Activated T-cell treated with anti-CD3 and anti-CD28 coated beads, Interleukin-2, amount 50 U/mL, for 4 hours (primary cell): ENCODE results near the gene LIMCH1. TPM values are rescaled to one million over a fixed set of nuclear protein-coding genes. Genes with fewer than 3 reads are reported as not detected.

Experiments used
- ATAC-seq, 2 donors: fragments of 200-7000 bp; cut with Tn5 transposase; one replicate each; pipeline ENCODE4 v1.10.0; 2021
- DNase-seq: peaks from one replicate; pipeline ENCODE4 v3.0.0-alpha.2; 2020
- H3K27me3 Mint-ChIP-seq: one replicate; pipeline ENCODE4 v1.8.0; 2021; ENCODE audit warnings: low read depth, mixed read lengths
- H3K36me3 Mint-ChIP-seq: one replicate; pipeline ENCODE4 v1.8.0; 2022; ENCODE audit warnings: mixed read lengths; ENCODE audit not compliant: insufficient read depth
- H3K4me1 Mint-ChIP-seq: one replicate; pipeline ENCODE4 v1.8.0; 2021; ENCODE audit warnings: low read depth, mixed read lengths
- H3K4me3 Mint-ChIP-seq: one replicate; pipeline ENCODE4 v1.8.0; 2021; ENCODE audit warnings: mild to moderate bottlenecking, moderate library complexity, mixed read lengths
- H3K9me3 Mint-ChIP-seq: one replicate; pipeline ENCODE4 v1.8.0; 2021; ENCODE audit warnings: mixed read lengths
- total RNA-seq, 3 donors: library from RNA; stranded (reverse); gene quantifications; one replicate each; pipeline ENCODE4 v1.2.1, GENCODE V29; 2021

The LIMCH1 gene
- total RNA-seq, 3 donors from 2014 or later = 0.11 to 0.34 (median 0.15) TPM

GRCh38 chr4:41540687-41541086, 2.7 kb downstream of the LIMCH1 start:
- Mint-ChIP-seq H3K4me1 (no peaks in the 10 kb centered on the region), H3K36me3 (no peaks in the 10 kb centered on the region), H3K9me3 (no peaks in the 10 kb centered on the region), H3K4me3 (no peak overlapping the region), H3K27me3 (no peaks in the 10 kb centered on the region)
- ATAC-seq (no peak), DNase-seq (no peak)

GRCh38 chr4:41541687-41542094, 3.7 kb downstream of the LIMCH1 start:
- DNase-seq (no peak), ATAC-seq (no peak)
- no peak overlapping the region for H3K4me3 Mint-ChIP-seq
- no peaks in the 10 kb centered on the region for H3K27me3 Mint-ChIP-seq
- no peaks in the 10 kb centered on the region for H3K9me3 Mint-ChIP-seq
- H3K4me1 Mint-ChIP-seq = no peaks in the 10 kb centered on the region
- H3K36me3 Mint-ChIP-seq = no peaks in the 10 kb centered on the region

GRCh38 chr4:41542526-41543275, 4.7 kb downstream of the LIMCH1 start:
- no peaks in the 10 kb centered on the region for H3K4me1 Mint-ChIP-seq
- no peaks in the 10 kb centered on the region for H3K27me3 Mint-ChIP-seq
- H3K9me3 Mint-ChIP-seq = no peaks in the 10 kb centered on the region
- DNase-seq (no peak), ATAC-seq (no peak)
- no peaks in the 10 kb centered on the region for H3K36me3 Mint-ChIP-seq
- no peak overlapping the region for H3K4me3 Mint-ChIP-seq

GRCh38 chr4:41545238-41545637, 7.3 kb downstream of the LIMCH1 start:
- H3K36me3 Mint-ChIP-seq = no peaks in the 10 kb centered on the region
- no peaks in the 10 kb centered on the region for H3K27me3 Mint-ChIP-seq
- ATAC-seq = no peak
- no peaks in the 10 kb centered on the region for H3K4me1 Mint-ChIP-seq
- no peaks in the 10 kb centered on the region for H3K9me3 Mint-ChIP-seq
- H3K4me3 Mint-ChIP-seq = no peak overlapping the region
- DNase-seq = no peak

GRCh38 chr4:41546638-41547037, 8.7 kb downstream of the LIMCH1 start:
- H3K36me3 Mint-ChIP-seq = no peaks in the 10 kb centered on the region
- H3K27me3 Mint-ChIP-seq = no peaks in the 10 kb centered on the region
- H3K4me1 Mint-ChIP-seq = no peaks in the 10 kb centered on the region
- no peaks in the 10 kb centered on the region for H3K9me3 Mint-ChIP-seq
- no peak for DNase-seq
- no peak for ATAC-seq
- no peak overlapping the region for H3K4me3 Mint-ChIP-seq

- ATAC-seq (no peak), DNase-seq (no peak)
- no peaks in the 10 kb centered on the region for H3K4me1 Mint-ChIP-seq
- H3K4me3 Mint-ChIP-seq = no peak overlapping the region
- no peaks in the 10 kb centered on the region for H3K27me3 Mint-ChIP-seq
- no peaks in the 10 kb centered on the region for H3K36me3 Mint-ChIP-seq
- H3K9me3 Mint-ChIP-seq = no peaks in the 10 kb centered on the region
These were observed 10.4 kb downstream of the LIMCH1 start for GRCh38 chr4:41548305-41548880.

GRCh38 chr4:41549478-41549877, 11.5 kb downstream of the LIMCH1 start:
- no peaks in the 10 kb centered on the region for H3K4me1 Mint-ChIP-seq
- no peak for DNase-seq
- no peak overlapping the region for H3K4me3 Mint-ChIP-seq
- H3K9me3 Mint-ChIP-seq = no peaks in the 10 kb centered on the region
- H3K27me3 Mint-ChIP-seq = no peaks in the 10 kb centered on the region
- no peaks in the 10 kb centered on the region for H3K36me3 Mint-ChIP-seq
- no peak for ATAC-seq

GRCh38 chr4:41550308-41550707, 12.4 kb downstream of the LIMCH1 start:
- Mint-ChIP-seq H3K4me1 (no peaks in the 10 kb centered on the region), H3K9me3 (no peaks in the 10 kb centered on the region), H3K36me3 (no peaks in the 10 kb centered on the region), H3K27me3 (no peaks in the 10 kb centered on the region), H3K4me3 (no peak overlapping the region)
- no peak for DNase-seq
- ATAC-seq = no peak

GRCh38 chr4:41551536-41551935, 13.6 kb downstream of the LIMCH1 start:
- DNase-seq (no peak), ATAC-seq (no peak)
- Mint-ChIP-seq H3K4me3 (no peak overlapping the region), H3K27me3 (no peaks in the 10 kb centered on the region), H3K36me3 (no peaks in the 10 kb centered on the region), H3K9me3 (no peaks in the 10 kb centered on the region), H3K4me1 (no peaks in the 10 kb centered on the region)

GRCh38 chr4:41554905-41555304, 16.9 kb downstream of the LIMCH1 start:
- H3K36me3 Mint-ChIP-seq = no peaks in the 10 kb centered on the region
- DNase-seq = no peak
- H3K9me3 Mint-ChIP-seq = no peaks in the 10 kb centered on the region
- H3K4me3 Mint-ChIP-seq = no peak overlapping the region
- no peak for ATAC-seq
- no peaks in the 10 kb centered on the region for H3K27me3 Mint-ChIP-seq
- no peaks in the 10 kb centered on the region for H3K4me1 Mint-ChIP-seq

- DNase-seq (no peak), ATAC-seq (no peak)
- Mint-ChIP-seq H3K4me3 (no peak overlapping the region), H3K9me3 (no peaks in the 10 kb centered on the region), H3K4me1 (no peaks in the 10 kb centered on the region), H3K27me3 (no peaks in the 10 kb centered on the region), H3K36me3 (no peaks in the 10 kb centered on the region)
These were observed 18.6 kb downstream of the LIMCH1 start for GRCh38 chr4:41556526-41556925.

GRCh38 chr4:41559940-41560516, 22.1 kb downstream of the LIMCH1 start:
- ATAC-seq = no peak
- Mint-ChIP-seq H3K36me3 (no peaks in the 10 kb centered on the region), H3K27me3 (no peaks in the 10 kb centered on the region), H3K4me1 (no peaks in the 10 kb centered on the region), H3K4me3 (no peak overlapping the region), H3K9me3 (no peaks in the 10 kb centered on the region)
- no peak for DNase-seq

GRCh38 chr4:41561244-41561643, 23.3 kb downstream of the LIMCH1 start:
- Mint-ChIP-seq H3K27me3 (no peaks in the 10 kb centered on the region), H3K4me1 (no peaks in the 10 kb centered on the region), H3K36me3 (no peaks in the 10 kb centered on the region), H3K4me3 (no peak overlapping the region), H3K9me3 (no peaks in the 10 kb centered on the region)
- no peak for ATAC-seq
- DNase-seq = no peak

GRCh38 chr4:41567186-41567585, 29.2 kb downstream of the LIMCH1 start:
- H3K4me3 Mint-ChIP-seq = no peak overlapping the region
- H3K27me3 Mint-ChIP-seq = no peaks in the 10 kb centered on the region
- H3K9me3 Mint-ChIP-seq = no peaks in the 10 kb centered on the region
- H3K4me1 Mint-ChIP-seq = no peaks in the 10 kb centered on the region
- DNase-seq (no peak), ATAC-seq (no peak)
- H3K36me3 Mint-ChIP-seq = no peaks in the 10 kb centered on the region

GRCh38 chr4:41568363-41568762, 30.4 kb downstream of the LIMCH1 start:
- Mint-ChIP-seq H3K4me3 (no peak overlapping the region), H3K4me1 (no peaks in the 10 kb centered on the region), H3K27me3 (no peaks in the 10 kb centered on the region), H3K9me3 (no peaks in the 10 kb centered on the region), H3K36me3 (no peaks in the 10 kb centered on the region)
- ATAC-seq (no peak), DNase-seq (no peak)
